Left cardiac atrium (tissue), 2 donors: Measurements from ENCODE around the gene ZNF658. TPM values are rescaled to one million over a fixed set of nuclear protein-coding genes. Genes with fewer than 3 reads are reported as not detected.

Source experiments
- total RNA-seq, 2 donors: library from RNA; stranded (reverse); fragmentation: NEBNext Ultra II Directional; extraction: Animal tissue kit (Norgen Biotek cat#: 25700); gene quantifications; one replicate each; pipeline ENCODE4 v1.2.1, GENCODE V29; 2021
- donor health status: DM: no; HTN: yes; CAD: no; lungs with severe emphysema.
- donor health status: DM: yes; HTN: yes; CAD: no.

The ZNF658 gene
- total RNA-seq, 2 donors from 2014 or later = 8.7 to 10.7 TPM

Other genes starting within 250 kb of the ZNF658 start
- gene SPATA31A3, start 91.8 kb downstream of the ZNF658 start, total RNA-seq = not detected